LoVo (cell line): Measurements from ENCODE around the gene MEAK7.

Source experiments
- DNase-seq: peaks from one replicate; pipeline ENCODE4 v3.0.0-alpha.2; 2016; ENCODE audit warnings: low spot score

MEAK7 gene

DNA sequence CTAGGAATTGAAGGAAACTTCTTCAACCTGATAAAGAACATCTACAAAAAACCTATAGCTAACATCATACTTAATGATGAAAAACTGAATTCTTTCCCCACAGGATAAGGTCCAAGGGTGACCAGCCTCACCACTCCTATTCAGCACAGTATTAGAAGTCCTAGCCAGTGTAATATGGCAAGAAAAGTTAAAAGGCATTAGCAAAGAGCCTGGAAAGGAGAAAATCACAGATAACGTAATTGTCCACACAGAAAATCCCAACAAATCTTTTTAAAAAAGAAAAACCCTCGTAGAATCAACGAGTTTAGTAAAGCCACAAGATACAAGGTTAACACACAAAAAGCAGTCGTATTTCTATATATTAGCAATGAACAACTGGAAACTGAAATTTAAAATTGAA, 37.8 kb downstream of the MEAK7 start:
- DNase-seq = no peak

DNA sequence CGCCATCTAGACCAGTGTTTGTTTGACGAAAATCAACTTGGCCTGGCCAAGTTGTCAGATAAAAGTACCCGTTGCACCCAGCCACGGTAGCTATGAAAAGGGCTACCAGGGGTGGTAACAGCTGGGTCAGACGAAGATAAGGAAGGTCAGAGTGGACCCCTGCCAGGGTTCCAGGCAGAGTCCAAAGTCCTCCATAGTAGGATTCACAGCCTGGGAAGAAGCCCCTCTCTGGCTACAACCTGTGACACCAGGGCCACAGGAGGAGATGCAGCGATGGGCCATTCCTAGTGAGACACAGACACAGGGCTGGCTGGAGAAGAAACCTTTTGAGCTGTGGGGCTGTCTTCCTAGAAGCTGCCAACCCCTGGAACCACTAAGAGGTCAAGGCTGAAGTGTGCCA, 39.3 kb downstream of the MEAK7 start:
- no peak for DNase-seq

DNA sequence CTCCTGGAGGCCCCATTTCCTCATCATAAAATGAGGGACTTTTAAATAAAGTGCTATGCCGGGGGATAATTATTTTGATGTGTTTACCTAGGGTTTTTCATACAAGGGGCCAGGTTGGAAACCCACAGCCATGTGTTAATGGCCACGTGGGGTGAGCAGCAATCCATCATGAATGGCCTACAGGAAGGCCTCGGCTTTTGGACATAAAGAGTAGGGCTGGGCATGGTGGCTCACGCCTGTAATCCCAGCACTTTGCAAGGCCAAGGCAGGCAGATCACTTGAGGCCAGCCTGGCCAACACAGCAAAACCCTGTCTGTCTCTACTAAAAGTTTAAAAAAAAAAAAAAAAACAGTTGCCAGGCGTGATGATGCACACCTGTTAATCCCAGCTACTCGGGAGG, 40.3 kb downstream of the MEAK7 start:
- no peak for DNase-seq

DNA sequence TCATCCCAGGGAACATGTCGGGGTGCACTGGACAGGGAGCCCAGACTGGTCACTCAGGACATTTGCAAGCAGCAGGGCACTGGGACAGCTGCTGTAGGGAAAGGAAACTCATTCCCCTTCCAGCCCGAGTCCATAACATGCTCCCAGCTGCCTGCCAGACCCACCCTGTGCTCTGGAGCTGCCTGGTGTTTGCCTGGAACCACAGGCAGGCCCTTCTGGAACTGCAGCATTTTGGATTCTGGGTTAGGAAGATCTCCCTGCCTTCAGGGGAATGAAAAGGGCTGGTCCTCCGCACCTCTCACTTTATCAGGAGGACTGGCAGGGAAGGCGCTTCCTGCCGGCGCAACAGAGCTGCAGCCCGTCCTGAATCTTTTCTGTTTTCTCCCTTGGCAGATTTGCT, 41.2 kb downstream of the MEAK7 start:
- no peak for DNase-seq

DNA sequence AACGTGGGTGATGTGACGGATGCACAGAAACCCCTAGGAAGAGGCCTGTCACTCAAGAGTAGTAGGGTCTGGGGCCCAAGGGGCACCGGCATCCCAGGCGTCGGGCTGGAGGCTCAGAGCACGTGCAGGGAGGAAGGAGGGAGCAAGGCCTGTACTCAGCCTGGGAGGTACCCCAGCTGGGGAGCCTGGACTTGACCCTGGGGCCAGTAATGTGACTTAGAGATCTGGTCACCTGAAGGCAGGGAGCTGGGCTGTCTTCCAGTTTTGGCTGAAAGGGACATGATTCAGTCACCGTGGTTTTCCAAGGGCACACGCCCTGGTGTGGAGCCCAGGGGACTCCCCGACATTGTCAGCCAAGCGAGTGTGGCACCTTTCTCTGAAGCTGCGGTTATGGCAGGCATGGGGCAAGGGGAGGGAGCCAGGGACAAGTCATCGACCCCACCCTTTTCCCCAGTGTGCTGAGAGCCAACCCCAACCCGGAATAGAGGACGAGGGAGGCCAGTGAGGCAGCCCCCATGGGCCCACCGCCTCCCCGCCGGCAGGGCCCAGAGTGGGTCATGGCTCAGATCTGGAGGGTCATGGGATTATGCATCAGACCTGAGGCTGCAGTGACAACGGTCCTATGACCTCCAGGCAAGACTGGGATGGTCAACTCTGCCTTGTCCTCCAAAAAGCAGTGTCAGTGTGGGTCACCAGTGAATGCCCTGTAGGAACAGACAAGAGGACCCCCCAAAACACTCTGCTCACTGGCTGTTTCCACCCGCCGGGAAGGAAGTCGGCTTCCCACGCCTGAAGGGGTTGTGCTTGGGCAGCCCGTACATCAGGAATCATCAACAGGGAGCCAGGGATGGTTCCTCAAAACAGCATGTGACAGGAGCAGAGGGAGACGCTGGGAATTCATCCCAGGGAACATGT, 41.9 kb downstream of the MEAK7 start:
- DNase-seq = peak; percentile 7

DNA sequence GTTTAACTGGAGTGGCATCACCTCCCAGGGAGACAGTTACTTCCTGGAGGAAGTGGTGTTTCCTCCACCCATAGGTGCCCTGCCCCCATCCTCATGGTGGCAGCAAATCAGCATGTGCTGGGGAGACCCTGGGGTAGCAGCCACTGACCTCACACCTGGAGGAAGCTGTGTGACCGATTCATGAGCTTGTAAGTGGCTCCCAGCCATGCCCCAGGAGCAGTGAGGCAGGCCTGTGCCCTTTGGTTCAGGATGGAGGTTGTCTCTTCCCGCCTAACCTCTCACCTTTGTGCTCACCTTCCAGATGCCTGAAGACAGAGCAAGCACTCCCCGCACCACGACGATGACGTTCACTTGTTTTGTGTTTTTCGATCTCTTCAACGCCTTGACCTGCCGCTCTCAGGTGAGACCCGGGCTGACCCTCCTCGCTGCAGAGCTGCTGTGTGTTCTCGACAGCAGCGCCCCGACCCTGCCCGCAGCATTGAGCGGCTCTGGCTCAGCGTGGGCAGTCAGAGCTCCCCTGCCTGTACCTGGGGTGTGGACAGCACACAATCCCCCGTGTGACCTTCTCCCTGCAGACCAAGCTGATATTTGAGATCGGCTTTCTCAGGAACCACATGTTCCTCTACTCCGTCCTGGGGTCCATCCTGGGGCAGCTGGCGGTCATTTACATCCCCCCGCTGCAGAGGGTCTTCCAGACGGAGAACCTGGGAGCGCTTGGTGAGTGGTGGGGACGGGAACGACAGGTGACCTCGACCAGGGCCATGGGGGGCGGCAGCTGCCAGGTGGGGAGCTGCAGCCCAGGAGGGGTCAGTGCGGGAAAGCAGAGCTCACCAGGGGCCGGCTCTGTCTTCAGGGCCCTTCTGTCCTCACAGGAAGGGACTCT, 42.8 kb downstream of the MEAK7 start:
- no peak for DNase-seq

DNA sequence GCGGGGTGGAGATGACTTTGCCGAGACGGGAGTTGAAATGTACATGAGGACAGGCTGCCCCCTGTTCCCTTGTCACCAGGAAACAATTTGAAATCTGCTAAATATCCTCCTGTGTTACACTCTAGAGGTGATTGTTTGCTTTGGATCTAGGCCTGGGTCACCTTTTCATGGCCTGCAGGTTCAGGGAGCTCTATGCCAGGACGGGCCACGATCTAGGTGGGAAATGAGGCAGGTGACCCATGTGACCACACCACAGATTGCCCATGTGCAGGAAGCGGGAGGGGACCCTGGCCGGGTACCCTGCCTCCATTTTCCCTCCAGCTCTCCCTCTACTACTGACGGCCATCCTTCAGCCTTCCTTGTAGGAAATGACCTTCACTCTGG, 43.4 kb downstream of the MEAK7 start:
- no peak for DNase-seq

DNA sequence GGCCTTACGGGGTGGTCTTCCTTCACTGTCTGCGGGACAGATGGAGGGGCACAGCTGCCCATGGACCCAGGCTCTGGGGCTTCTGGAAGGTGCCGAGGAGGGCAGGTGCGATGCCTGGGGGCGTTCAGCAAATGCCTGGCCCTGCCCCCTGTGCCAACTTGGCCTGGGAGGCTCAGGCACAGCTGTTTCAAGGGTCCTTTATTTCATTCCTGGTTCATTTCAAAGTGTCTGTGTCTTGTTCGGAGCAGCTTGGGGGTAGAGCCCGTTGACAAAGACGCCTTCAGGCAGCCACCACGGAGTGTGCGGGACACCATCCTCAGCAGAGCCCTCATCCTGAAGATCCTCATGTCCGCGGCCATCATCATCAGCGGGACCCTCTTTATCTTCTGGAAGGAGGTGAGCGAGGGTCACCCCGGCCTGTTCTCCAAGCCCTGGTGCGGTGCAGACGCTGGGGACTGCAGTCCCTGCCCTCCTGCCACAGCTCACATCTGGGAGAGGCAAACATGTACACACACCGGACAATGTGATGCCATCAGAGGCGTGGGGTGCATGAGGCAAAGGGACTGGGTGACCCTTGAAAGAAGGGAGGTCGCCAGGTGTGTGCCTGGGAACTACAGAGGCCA, 43.9 kb downstream of the MEAK7 start:
- no peak for DNase-seq

DNA sequence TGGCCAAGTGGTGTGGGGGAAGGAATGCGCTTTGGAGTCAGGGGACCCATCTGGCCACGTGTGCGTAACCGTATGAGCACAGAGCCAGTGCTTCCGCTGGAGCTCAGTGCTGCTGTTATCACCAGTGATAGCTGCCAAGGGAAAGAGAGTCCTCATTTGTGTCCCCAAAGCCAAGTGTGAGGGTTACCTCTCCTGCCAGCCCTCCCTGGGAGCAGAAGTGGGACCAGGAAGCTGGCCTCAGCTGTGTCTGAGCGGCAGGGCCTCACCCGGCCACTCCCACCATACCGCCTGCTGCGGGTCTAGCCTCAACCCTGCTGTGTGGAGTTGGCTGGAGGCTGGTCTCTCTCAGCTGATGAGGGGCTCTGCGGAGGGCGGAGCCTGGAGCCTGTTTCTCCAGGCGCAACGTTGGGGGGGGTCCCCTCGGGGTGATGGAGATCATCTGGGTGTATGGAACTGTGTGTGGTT, 44.5 kb downstream of the MEAK7 start:
- no peak for DNase-seq

DNA sequence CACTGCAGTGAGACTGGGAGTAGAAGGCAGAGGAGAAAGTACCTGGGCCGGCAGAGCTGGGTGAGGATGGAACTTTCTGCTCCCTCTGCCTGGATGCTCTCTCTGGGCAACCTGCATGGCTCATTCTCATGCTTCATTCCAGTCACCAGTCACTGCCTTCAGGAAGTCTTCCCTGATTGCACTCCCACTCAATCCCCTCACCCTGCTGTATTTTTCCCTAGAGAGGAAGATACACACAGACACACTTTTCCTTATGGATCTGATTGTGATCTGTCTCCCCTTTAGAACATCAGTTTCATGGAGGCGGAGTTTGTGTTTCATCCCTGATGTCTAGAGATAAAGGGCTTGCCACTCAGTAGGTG, 44.9 kb downstream of the MEAK7 start:
- no peak for DNase-seq

DNA sequence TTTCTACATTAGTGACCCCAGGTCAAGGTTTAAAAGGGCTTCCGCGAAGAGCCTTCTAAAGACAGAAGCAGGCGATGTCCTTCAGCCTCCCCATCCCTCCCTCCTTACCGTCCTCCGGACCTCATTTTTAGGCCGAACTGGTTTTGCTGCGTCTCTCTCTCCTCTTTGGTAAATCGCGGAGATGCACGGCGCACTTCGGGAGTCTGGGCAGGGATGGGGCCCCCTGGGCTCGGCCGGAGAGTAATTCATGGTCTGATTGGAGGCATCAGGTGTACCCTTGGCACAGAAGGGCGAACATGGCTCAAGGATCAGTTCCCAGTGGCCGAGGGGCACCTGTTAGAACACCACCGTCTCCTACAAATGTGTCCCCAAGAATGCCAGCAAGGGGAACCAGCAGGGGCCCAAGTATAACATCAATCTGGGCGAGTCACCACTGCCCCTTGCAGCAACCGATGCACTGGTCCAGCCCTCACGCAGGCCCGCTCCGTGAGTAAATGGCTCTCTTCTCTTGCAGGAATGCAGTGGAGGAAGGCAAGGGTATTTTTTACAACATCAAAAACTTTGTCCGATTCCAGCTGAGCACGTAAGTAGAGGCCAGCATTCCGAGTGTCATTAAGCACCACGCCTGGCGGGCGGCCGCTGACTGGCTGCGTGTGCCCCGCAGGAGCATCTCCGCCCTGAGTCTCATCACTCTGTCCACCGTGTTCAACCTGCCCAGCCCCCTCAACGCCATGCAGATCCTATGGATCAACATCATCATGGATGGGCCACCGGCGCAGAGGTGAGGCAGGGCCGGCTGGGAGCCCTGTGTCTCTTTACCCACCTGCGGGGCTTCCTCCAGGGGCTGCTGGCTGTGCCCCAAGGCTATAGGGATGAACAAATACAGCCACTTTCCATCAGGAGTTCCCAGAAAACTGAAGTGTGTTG, 45.6 kb downstream of the MEAK7 start:
- DNase-seq = no peak

DNA sequence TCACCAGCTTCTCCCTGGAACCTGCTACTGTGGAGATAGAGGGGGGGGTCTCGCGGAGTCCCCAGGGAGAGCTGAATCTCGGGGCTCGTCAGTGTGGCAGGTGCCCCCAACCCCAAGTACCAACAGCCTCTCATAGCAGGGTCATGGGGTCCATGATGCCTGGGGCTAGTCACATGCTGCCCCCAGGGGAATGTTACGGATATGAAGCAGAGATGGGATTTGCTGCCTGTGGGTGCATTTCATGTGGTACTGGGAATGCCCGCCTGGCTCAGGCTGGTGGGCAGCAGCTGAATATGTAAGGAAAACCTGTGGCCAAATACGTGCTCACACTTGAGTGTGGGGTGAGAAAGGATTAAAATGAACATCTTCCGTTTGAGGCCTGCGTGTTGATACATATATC, 49.4 kb downstream of the MEAK7 start:
- DNase-seq = no peak
